GM19238 (cell line): ENCODE results near the gene YWHAE.
"Not testable (repeated sequence)": the region's sequence is repeated elsewhere in the genome, so short reads cannot be mapped to it uniquely, and the experiment has no call there.

ENCODE experiments used
- DNase-seq: peaks from one replicate; pipeline ENCODE4 v3.0.0; 2011; ENCODE audit warnings: low spot score; ENCODE audit not compliant: insufficient read length

YWHAE gene

DNA sequence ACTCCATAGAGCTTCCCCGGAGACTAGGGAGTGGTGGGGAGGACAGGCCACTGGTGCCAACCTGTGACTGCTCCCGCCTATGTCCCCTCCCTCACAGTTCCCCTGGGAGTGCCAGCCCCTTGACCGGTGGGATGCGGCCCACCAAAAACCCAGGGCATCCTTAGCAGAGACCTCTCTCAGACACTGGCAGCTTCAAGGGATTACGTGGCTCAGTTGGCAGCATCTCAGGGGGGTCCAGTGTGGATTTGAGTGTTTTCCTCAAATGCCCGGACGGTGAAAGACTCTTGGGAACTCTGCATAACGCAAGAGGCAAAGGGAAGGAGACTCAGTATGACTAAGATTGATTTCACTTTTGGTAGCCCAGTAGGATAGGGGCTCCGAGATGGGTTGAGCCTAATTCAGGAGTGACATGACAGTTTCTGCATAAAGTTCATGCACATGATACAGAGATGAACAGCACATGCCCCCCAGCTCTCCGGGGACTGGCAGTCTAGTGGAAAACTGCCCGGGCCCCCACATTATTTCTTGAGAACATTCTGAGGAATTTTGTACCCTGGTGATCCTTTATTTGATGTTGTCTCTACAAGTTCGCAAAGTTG, 70.2 kb downstream of the YWHAE start:
- no peak for DNase-seq

DNA sequence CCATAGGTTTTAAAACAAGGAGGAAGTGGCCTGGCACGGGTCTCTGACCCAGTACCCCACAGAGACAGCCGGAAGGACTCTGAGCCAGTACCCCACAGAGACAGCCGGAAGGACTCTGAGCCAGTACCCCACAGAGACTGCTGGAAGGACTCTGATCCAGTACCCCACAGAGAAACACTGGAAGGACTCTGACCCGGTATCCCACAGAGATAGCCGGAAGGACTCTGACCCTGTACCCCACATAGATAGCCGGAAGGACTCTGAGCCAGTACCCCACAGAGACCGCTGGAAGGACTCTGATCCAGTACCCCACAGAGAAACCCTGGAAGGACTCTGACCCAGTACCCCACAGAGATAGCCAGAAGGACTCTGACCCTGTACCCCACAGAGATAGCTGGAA, 71.6 kb downstream of the YWHAE start:
- no peak for DNase-seq

DNA sequence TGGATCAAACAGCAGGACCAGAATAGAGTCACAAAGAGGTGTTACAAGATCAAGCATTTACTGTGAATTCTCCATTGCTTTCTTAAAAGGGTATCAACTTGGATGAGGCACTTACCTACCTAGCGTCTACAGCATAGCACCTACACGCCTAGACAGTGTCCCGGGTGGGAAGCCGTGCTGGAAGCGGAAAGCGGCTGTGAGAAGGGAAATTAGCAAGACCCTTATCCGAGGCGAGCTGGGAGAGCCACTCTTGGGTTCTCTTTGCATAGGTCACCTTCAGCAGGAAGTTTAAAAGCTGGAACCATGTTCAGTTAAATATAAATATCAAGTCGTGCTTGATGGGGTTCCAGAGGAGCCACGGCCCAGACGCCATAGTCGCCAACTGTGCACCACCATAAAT, 74.3 kb downstream of the YWHAE start:
- DNase-seq: no peak

DNA sequence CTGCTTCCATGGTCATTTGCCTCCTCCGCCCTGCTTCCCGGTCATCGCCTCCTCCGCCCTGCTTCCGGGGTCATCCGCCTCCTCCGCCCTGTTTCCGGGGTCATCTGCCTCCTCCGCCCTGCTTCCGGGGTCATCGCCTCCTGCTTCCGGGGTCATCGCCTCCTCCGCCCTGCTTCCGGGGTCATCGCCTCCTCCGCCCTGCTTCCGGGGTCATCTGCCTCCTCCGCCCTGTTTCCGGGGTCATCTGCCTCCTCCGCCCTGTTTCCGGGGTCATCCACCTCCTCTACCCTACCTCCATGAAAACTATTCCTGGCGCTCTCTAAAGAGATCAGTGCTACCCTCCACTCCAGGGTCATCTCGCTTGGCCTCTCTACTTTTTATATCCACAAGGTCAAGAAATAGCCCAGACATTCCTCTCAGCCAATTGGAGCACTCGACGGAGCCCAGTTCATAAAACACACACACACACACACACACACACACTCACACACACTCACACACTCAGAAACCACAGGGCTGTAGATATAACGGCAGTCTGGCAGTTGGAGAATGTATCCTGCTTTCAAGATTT, 75.7 kb downstream of the YWHAE start:
- no peak for DNase-seq

DNA sequence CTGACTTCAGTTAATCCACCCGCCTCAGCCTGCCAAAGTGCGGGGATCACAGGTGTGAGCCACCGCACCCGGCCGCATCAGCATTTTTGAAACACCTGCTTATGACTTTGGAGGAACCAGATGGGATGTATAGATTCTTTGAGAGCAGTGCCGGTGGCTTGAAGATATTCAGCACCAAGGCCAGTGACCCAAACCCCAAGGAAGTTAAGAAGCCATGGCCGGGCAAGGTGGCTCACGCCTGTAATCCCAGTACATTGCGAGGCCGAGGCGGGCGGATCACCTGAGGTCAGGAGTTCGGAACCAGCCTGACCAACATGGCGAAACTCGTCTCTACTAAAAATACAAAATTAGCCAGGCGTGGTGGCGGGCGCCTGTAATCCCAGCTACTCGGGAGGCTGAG, 76.7 kb downstream of the YWHAE start:
- no peak for DNase-seq

DNA sequence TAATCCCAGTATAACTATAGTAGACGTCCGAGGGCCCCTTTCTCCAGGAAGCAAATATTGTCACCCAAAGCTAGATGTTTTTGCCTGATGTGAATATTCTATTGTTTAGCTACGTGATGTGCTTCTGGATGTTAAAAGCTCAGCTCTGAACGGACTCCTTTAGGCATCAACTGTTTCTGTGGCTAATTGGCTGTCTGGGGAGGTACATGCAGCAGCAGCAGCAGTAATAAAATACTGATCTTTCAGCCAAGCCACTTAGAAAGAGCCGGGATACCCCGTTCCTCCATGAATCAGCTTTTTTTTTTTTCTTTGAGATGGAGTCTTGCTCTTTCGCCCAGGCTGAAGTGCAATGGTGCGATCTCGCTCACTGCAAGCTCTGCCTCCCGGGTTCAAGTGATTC, 77.5 kb downstream of the YWHAE start:
- DNase-seq: no peak

DNA sequence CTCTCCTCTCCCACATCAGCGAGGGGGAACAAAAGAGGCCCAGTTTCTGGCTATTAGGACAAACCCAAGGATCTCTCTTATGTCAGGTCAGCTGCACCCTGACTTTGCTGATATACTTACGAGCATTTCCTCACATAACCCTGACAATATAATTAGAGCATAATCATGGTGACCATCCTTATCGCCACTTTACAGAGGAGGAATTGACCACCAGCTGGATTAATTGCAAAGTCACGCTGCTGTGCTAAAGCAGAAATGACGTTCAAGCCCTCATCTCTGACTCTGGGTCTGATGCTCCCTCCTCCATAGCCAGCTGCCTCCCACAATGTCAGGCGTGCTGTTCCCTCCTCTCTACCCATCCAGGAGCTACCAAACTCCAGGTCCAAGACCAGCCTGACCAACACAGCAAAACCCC, 78.0 kb downstream of the YWHAE start:
- no peak for DNase-seq

DNA sequence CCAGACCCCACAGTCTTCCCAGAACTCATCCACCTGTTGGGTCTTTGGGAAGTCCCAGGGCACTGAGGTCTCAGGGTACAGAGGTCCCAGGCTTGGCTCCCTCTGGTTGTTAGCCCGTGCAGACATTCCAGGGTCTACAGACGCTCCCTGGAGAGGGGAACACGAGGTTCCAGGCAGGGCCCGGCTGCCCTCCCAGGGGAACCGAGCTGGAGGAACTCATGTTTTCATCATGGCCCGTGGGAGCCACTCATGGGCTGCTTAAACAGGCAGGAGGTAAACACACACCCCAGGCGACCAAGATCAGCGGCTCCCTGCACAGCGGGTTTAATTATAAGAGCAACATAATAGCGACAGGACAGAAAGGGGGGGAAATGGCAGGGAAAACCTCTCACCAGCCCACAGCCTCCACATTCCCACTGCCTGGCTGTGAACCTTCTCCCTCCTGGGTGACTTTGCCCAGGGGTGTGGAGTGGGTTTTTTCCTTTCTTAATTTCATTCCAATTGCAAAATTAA, 84.1 kb downstream of the YWHAE start:
- DNase-seq: no peak

DNA sequence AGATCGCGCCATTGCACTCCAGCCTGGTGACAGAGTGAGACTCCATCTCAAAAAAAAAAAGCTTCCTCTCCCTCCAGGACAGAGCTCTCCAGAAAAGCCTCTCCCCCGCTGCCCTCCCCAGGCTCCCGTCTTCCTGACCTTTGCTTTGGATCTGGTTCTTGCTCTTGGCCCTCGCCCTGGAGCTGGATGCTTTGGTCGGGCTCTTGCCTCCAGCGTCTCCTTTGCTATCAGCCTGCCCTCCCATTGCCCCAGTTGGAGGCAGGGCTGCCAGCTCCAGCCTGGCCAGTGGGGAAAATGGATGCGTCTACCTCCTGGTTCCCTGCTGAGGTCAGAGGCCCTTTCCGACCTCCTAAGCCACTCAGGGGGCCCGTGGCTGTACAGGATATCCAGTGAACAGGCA, 84.6 kb downstream of the YWHAE start:
- no peak for DNase-seq

DNA sequence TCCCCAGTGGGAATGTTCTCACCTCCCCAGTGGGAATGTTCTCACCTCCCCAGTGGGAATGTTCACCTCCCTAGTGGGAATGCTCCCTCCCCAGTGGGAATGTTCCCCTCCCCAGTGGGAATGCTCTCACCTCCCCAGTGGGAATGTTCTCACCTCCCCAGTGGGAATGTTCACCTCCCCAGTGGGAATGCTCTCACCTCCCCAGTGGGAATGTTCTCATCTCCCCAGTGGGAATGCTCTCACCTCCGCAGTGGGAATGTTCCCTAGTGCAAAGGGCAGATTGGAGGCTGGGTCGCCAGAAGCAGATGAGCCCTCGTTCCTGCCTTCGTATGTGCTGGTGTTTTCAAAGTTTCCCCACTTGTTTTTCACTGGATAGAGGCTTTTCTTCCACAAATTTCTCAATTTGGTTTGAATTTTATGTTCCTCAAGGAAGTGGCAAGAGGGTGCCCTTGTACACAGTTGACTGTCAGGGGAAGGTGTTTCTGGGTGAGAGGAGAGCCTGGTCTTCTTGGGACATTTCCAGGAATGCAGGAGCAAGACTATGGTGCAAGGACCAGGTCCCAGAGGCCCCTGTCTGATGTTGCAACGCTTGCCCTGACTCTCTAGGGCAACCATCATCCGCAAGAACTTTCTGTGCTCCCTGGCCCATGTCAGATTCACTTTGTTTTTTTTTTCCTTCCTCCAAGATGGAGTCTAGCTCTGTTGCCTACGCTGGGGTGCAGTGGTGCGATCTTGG, 86.6 kb downstream of the YWHAE start:
- DNase-seq: no peak

DNA sequence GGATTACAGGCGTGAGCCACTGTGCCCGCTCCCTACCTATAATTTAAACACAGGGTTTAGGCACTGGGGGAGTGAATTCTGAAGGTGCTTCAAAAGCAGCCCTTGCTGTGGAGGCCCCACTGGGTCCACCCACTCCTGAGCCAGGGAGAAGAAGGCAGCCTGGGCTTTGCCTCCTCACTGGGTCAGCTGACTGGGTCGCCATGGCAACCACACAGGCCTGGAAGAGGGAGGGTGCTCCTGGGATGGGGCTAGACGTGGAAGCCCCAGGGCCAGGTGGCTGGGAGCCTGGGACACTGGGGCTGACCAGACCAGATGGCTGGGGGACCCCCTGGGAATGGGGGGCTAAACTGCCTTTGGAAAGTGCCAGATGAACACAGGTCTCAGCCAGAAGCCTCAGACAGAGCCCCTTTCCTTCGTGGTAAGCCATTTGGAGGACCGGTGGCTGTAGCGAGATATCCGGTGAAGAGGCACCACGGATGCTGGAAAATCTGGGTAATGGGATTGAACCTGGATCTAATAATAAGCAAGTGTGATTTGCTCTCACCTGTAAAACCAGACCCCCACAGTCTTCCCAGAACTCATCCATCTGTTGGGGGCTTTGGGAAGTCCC, 87.7 kb downstream of the YWHAE start:
- no peak for DNase-seq

DNA sequence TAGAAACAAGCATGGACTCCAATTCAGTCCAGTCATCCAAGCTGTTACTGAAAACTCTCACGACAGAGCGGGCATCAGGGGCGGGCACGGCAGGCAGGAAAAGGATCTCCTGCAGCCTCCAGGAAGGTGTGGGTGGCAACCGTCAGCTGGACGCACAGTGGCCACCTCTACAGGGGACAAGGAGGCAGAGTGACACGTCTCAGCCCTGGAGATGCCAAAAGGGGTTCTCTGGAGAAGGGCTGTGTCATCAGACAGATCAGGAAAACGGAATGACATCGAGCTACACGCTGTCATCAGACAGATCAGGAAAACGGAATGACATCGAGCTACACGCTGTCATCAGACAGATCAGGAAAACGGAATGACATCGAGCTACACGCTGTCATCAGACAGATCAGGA, 92.2 kb downstream of the YWHAE start:
- DNase-seq: not testable (repeated sequence)

DNA sequence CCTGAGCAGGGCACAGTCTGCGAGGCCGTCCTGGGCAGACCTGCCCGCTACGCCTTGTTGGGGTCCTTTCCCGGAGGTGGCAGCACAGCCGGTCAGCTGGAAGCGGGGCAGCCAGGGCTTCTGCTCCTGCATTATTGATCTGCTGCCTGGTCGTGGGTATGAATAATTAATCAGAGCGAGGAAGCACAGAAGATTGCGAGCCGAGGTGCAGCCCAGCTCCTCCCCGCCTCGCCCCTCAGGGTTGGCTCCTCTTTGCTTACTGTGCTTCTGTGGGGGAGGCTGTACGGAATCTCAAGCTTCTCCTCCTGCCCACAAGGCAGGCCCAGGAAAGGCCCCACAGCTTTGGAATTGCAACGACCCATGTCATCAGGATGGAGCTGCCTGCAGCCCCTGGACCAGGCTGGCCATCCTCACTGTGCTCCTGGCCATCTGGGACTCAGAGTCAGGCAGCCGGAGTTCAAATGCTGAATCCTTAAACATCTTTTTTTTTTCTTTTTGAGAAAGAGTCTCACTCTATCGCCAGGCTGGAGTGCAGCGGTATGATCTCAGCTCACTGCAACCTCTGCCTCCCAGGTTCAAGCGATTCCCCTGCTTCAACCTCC, 95.0 kb downstream of the YWHAE start:
- no peak for DNase-seq

DNA sequence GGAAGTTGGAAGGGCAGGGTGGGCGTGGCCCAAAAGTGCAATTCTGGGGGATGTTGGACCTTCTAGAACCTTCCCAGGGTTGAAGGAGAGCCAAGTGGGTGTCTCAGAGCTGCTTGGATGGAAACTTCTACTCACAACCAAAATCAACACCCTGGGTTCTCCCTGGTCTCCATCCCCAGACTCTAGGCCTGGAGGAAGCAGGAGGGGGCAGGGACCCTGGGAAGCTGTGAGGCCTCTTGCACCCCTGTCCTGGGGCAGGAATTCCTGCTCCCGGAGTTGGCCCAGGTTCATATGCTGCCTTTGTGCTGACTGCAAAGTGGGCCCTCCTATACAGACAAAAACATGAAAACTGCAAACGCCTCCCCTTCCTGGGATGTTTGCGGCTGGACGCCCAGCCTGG, 95.5 kb downstream of the YWHAE start:
- DNase-seq: no peak

DNA sequence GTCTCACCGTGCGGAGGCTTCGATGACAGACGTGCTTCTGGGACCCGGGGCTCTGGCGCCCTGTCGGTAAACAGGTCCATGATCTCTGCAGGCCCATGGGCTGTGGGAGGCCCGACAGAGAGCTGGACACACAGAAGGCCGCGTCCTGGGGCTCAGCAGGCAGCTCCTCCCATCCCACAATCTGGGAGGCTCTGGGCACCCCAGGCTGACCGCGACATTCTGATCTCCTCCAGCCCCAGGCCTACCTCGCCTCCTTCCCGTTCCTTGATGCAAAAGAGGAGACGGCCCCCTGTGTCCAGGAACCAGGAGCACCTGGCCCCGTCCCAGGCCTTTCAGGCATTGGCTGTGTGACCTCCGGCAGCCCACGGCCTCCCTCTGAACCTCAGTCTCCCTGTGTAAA, 97.3 kb downstream of the YWHAE start:
- no peak for DNase-seq

DNA sequence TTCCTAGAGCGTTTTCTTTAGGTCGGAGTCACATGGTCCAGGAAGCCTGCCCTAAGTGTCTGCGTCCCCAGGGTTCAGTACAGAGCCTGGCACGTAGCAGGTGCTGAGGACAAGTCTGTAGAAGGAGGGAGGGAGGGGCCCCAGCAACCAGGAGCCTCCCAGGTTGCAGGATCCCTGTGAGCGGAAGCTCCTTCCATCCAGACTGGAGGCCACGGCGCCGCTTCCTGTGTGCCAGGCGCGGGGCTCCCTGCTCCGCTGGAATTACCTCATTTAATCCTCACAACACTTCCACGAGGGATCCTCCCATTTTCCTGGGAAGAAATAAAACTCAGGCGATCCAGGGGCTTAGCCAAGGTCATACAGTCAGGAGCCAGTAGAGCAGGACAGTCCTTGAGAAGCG, 98.5 kb downstream of the YWHAE start:
- no peak for DNase-seq

DNA sequence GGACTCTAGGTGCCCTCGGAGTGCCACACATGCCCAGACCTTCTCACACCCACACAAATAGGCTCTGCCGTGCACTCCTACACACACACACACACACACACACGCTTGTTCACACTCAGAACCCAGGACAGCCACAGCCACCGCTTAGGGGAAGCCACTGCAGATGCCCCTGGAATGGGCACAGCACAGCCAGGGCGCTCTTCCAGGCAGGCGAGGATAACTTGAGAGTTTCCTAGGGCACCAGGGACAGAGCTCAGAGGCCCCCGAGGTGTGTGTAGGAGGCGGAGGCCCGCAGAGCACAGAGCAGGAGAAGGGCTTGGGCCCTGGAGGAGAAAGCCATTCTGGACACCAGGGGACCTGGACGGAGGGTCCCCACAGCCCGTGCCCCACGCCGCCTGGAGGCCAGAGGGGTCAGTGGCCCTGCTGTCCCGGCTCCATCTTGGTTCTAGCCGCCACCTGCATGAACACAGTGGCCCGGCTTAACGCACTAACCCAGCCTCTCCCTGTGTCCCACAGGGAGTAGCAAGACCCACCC, 99.6 kb downstream of the YWHAE start:
- DNase-seq: no peak

DNA sequence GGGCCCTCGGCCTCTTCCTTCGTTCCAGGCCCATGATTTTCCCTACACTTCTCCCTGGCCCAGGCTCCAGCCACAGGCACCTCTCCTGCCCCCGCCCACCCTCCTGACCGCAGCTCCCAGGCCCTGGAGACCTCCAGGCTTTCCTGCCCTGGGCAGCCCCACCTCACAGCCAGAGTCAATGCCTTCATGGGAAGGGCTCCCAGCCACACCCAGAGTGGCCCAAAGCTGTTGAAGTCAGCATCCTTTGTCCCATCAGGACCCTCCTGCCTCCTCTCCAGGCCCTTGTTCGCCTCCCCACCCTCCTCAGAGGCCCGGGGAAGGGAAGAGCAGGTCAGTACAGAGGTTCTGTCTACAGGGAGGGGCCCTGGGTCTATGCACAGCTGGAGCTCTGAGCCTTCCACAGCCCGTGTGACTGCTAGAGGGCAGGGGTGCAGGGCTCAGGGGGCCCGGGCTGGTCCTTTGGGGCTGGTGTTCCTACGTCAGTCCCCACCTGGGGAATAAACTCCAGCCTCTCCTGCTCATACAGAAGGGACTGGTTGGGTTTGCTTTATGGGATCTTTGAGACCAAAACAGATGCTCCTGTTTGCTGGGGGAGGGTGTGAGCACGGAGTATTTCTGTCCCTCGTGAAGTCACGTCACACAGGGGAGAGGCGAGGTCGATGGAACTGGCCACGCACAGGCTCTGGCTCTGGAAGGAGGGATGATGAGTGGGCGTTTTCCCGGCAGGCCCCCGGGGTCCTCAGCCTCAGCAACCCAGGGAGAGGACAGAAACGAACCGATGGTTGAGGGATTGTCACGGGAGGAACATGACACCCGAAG, 100.3 kb downstream of the YWHAE start:
- DNase-seq: no peak

DNA sequence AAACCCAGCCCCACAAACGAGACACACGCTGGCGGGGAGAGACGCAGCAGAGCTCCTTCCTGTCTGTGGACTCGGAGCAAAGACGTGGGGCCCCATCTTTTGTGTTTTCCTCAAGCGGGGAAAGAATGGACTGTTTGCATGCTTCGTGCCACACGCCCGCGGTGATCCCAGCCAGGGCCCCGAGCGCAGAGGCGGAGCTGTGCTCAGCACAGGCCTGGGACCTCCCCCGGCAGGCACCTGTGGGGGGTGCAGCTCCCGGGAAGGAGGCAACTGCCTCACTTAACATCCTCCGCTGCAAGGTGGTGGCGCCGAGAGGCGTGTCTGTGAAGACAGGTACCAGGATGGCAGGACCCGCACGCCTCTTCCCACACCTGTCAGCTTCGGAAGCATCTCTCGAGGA, 101.4 kb downstream of the YWHAE start:
- no peak for DNase-seq
